Activated T-helper 2 cell treated with anti-CD3 and anti-CD28 coated beads, Interferon-gamma antibody, Interleukin-2, Interleukin-4, amounts not matched to agents 10 μg/mL and 5 μg/mL and 100 μg/mL, durations not matched to agents 14 hours and 24 hours and 36 hours (primary cell): ENCODE data around the gene HBD. TPM values are rescaled to one million over a fixed set of nuclear protein-coding genes. Genes with fewer than 3 reads are reported as not detected.

Experiments used
- DNase-seq: peaks from one replicate; pipeline ENCODE4 v3.0.0; 2021; ENCODE audit warnings: low spot score
- H3K27ac Mint-ChIP-seq: one replicate; pipeline ENCODE4 v1.8.0; 2021; ENCODE audit warnings: mixed read lengths
- H3K27me3 Mint-ChIP-seq: one replicate; pipeline ENCODE4 v1.8.0; 2021; ENCODE audit warnings: low read depth, mixed read lengths
- H3K36me3 Mint-ChIP-seq: one replicate; pipeline ENCODE4 v1.8.0; 2021; ENCODE audit warnings: low read depth, mixed read lengths
- H3K4me1 Mint-ChIP-seq: one replicate; pipeline ENCODE4 v1.8.0; 2021; ENCODE audit warnings: low read depth, mixed read lengths
- H3K4me3 Mint-ChIP-seq: one replicate; pipeline ENCODE4 v1.8.0; 2021; ENCODE audit warnings: low read depth, mild to moderate bottlenecking, moderate library complexity, mixed read lengths
- H3K9me3 Mint-ChIP-seq: one replicate; pipeline ENCODE4 v1.8.0; 2021; ENCODE audit warnings: mixed read lengths
- intact Hi-C: fragments of 100-400 bp; cut with micrococcal nuclease; formaldehyde crosslinking; loops from one replicate; pipeline ENCODE4 v1.15.1; 2023
- total RNA-seq: library from RNA; stranded (reverse); gene quantifications from 2 replicates; pipeline ENCODE4 v1.2.3, GENCODE V29; 2022

Gene HBD
- total RNA-seq, 1 donor from 2014 or later, result not detected

- Mint-ChIP-seq H3K4me1 (no peaks in the 10 kb centered on the region), H3K9me3 (no peaks in the 10 kb centered on the region), H3K27ac (no peak within 1 kb of the TSS), H3K36me3 (no peaks in the 10 kb centered on the region), H3K27me3 (no peaks in the 10 kb centered on the region), H3K4me3 (no peak within 1 kb of the TSS)
- no peak for DNase-seq
- intact Hi-C loops, result no loop called here
Measured at GRCh38 chr11:5226732-5227310, 7.5 kb downstream of the HBD start, which contains the start of gene HBB. HBB (minus strand) TSS chr11:5227071; CDS start chr11:5227021, 50 bp downstream.

DNA sequence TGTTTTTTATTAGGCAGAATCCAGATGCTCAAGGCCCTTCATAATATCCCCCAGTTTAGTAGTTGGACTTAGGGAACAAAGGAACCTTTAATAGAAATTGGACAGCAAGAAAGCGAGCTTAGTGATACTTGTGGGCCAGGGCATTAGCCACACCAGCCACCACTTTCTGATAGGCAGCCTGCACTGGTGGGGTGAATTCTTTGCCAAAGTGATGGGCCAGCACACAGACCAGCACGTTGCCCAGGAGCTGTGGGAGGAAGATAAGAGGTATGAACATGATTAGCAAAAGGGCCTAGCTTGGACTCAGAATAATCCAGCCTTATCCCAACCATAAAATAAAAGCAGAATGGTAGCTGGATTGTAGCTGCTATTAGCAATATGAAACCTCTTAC is 8.8 kb downstream of the HBD start:
- Mint-ChIP-seq H3K4me1 (no peaks in the 10 kb centered on the region), H3K4me3 (no peak overlapping the region), H3K36me3 (no peaks in the 10 kb centered on the region), H3K27ac (no peak overlapping the region), H3K9me3 (no peaks in the 10 kb centered on the region), H3K27me3 (no peaks in the 10 kb centered on the region)
- DNase-seq, result no peak
- intact Hi-C loops, result no loop called here

GRCh38 chr11:5224538-5225479 is 9.5 kb downstream of the HBD start:
- no peaks in the 10 kb centered on the region for H3K9me3 Mint-ChIP-seq
- no peaks in the 10 kb centered on the region for H3K36me3 Mint-ChIP-seq
- H3K27ac Mint-ChIP-seq, result no peak overlapping the region
- no peak overlapping the region for H3K4me3 Mint-ChIP-seq
- no peaks in the 10 kb centered on the region for H3K4me1 Mint-ChIP-seq
- H3K27me3 Mint-ChIP-seq, result no peaks in the 10 kb centered on the region
- DNase-seq, result no peak
- intact Hi-C loops, result no loop called here

DNA sequence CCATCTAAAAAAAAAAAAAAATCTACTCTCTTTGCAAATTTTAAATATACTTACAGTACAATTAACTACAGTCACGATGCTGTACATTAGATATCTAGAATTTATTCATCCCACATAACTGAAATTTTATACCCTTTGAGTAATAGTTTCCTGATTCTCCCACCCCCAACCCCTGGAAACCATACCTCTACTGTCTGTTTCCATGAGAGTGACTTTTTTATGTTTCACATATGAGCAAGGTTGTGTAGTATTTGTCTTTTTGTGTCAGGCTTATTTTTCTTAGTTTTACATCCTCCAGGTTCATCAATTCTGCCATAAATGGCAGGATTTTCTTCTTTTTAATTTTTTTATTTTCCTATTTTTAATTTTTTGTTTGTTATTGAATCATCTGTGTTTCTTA is 10.6 kb downstream of the HBD start:
- DNase-seq, result no peak
- H3K36me3 Mint-ChIP-seq, result no peaks in the 10 kb centered on the region
- peaks cover 3% of the 10 kb centered on the region for H3K9me3 Mint-ChIP-seq
- H3K4me1 Mint-ChIP-seq, result no peaks in the 10 kb centered on the region
- intact Hi-C loops, result no loop called here
- no peak overlapping the region for H3K4me3 Mint-ChIP-seq
- H3K27me3 Mint-ChIP-seq, result no peaks in the 10 kb centered on the region
- no peak overlapping the region for H3K27ac Mint-ChIP-seq

DNA sequence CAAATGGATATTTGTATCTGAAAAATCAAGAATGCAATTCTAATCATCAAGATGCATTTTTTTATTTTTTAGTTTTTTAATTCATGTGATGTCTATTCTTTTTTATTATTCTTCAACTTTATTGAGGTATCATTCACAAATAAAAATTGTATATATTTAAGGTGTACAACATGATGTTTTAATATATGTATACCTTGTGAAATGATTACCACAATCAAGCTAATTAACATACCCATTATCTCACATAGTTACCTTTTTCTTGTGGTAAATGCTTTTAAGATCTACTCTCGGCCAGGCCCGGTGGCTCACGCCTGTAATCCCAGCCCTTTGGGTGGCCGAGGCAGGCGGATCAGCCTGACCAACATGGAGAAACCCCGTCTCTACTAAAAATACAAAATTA is 11.1 kb downstream of the HBD start:
- Mint-ChIP-seq H3K36me3 (no peaks in the 10 kb centered on the region), H3K27me3 (no peaks in the 10 kb centered on the region), H3K4me1 (no peaks in the 10 kb centered on the region), H3K9me3 (peaks cover 3% of the 10 kb centered on the region), H3K4me3 (no peak overlapping the region), H3K27ac (no peak overlapping the region)
- no peak for DNase-seq
- intact Hi-C loops, result no loop called here

- Mint-ChIP-seq H3K9me3 (no peaks in the 10 kb centered on the region), H3K36me3 (no peaks in the 10 kb centered on the region), H3K27ac (no peak overlapping the region), H3K27me3 (no peaks in the 10 kb centered on the region), H3K4me1 (no peaks in the 10 kb centered on the region), H3K4me3 (no peak overlapping the region)
- intact Hi-C loops, result no loop called here
- no peak for DNase-seq
Measured at GRCh38 chr11:5210376-5210885, 23.9 kb downstream of the HBD start.

DNA sequence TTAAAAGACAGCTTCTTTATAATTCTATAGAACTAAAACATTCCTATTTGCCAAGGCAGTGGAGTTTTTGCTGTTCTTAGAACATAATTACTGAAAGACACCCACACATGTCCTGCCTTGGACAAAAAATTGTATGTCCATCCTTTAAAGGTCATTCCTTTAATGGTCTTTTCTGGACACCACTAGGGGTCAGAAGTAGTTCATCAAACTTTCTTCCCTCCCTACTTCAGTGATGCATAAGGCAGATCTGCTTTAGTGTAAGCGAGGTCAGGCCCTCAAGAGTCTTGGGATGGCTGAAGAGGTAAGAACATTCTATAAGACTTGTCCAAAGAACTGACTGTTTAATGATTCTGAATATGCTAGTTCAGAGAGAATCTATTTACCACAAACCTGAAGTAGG is 29.5 kb downstream of the HBD start:
- intact Hi-C loops, result loop anchor here (10.0 kb wide), 1 partner anchor 90 kb away; no protein-coding TSS in a partner anchor
- H3K4me3 Mint-ChIP-seq, result no peak overlapping the region
- H3K4me1 Mint-ChIP-seq, result no peaks in the 10 kb centered on the region
- DNase-seq, result no peak
- H3K36me3 Mint-ChIP-seq, result no peaks in the 10 kb centered on the region
- H3K27me3 Mint-ChIP-seq, result no peaks in the 10 kb centered on the region
- H3K27ac Mint-ChIP-seq, result no peak overlapping the region
- no peaks in the 10 kb centered on the region for H3K9me3 Mint-ChIP-seq

- Mint-ChIP-seq H3K27me3 (no peaks in the 10 kb centered on the region), H3K36me3 (no peaks in the 10 kb centered on the region), H3K27ac (no peak overlapping the region), H3K4me1 (no peaks in the 10 kb centered on the region), H3K4me3 (no peak overlapping the region), H3K9me3 (no peaks in the 10 kb centered on the region)
- intact Hi-C loops, result loop anchor here (10.0 kb wide), 1 partner anchor 91 kb away; no protein-coding TSS in a partner anchor
- DNase-seq, result no peak
Measured at GRCh38 chr11:5203366-5203765, 30.9 kb downstream of the HBD start.

- H3K9me3 Mint-ChIP-seq, result no peaks in the 10 kb centered on the region
- intact Hi-C loops, result loop anchor here (10.0 kb wide), 1 partner anchor 94 kb away; no protein-coding TSS in a partner anchor
- H3K4me1 Mint-ChIP-seq, result no peaks in the 10 kb centered on the region
- DNase-seq, result no peak
- H3K27ac Mint-ChIP-seq, result no peak within 1 kb of the TSS
- no peaks in the 10 kb centered on the region for H3K36me3 Mint-ChIP-seq
- H3K27me3 Mint-ChIP-seq, result no peaks in the 10 kb centered on the region
- H3K4me3 Mint-ChIP-seq, result no peak within 1 kb of the TSS
Measured at GRCh38 chr11:5200582-5200981, 33.7 kb downstream of the HBD start, which contains the start of gene OR51V1. OR51V1 (minus strand) TSS chr11:5200682; CDS start chr11:5200682, 0 bp downstream.

DNA sequence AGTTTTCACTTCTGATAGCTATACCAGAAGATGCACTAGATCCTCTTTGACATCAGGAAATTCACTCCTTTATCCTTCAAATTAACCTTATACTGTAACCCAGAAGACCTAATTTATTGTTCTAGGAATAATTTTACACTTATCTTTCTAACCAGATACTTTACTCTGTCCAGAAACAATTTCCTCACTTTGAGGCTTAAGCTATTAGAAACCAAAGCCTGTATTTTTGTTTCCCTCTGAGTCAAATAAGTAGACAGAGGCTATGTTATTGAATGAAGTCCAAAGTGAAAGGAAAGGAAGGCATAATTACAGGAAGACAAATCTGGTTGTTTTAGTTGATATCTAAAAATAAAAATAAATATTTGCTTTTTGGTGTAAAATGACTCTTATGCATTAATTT is 36.0 kb downstream of the HBD start:
- H3K4me1 Mint-ChIP-seq, result no peaks in the 10 kb centered on the region
- H3K27ac Mint-ChIP-seq, result no peak overlapping the region
- H3K27me3 Mint-ChIP-seq, result no peaks in the 10 kb centered on the region
- DNase-seq, result no peak
- intact Hi-C loops, result no loop called here
- no peak overlapping the region for H3K4me3 Mint-ChIP-seq
- peaks cover 2% of the 10 kb centered on the region for H3K9me3 Mint-ChIP-seq
- no peaks in the 10 kb centered on the region for H3K36me3 Mint-ChIP-seq

DNA sequence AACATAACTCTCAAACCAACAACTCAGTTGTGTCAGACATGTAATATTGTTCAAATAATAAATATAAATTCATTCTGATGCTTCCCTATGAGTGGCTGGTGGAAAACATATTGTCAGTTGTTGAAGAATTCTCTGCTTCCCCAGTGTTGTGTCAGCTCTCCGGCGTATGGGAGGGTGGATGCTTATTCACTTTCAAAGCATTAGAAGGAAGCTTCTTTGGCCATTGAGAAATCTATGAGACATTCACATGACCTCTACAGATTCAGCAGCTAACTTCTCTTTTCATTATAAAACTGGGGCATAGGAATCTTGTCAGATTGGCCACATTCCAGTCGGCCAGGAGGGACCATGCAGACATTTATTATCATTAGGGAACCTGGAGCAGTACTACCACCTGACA is 36.7 kb downstream of the HBD start:
- no peaks in the 10 kb centered on the region for H3K27me3 Mint-ChIP-seq
- no peak overlapping the region for H3K27ac Mint-ChIP-seq
- no peaks in the 10 kb centered on the region for H3K4me1 Mint-ChIP-seq

DNA sequence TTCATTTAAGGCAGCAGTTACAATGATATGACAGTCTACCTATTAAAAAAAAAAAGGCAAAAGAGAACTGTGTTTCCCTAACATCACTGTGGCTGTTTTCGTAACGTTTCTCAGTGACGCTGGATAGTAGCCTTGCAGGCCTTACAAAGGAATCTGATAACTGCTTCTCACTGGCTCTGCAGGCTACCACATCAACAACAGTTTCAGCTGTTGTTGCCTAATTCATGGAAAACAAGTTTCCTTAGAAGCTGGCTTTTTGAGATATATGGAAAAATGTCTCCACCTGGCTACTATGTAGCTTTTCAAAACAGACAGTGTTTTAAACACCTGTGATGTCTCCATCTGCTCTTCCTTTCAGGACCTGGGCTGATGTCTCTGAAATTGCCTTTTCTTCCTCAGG is 37.6 kb downstream of the HBD start:
- no peaks in the 10 kb centered on the region for H3K27me3 Mint-ChIP-seq
- intact Hi-C loops, result no loop called here
- DNase-seq, result no peak

More for the DNA sequence above, 36.7 kb downstream of the HBD start:
- Mint-ChIP-seq H3K4me3 (no peak overlapping the region), H3K9me3 (peaks cover 2% of the 10 kb centered on the region), H3K36me3 (no peaks in the 10 kb centered on the region)
- no peak for DNase-seq
- intact Hi-C loops, result no loop called here

DNA sequence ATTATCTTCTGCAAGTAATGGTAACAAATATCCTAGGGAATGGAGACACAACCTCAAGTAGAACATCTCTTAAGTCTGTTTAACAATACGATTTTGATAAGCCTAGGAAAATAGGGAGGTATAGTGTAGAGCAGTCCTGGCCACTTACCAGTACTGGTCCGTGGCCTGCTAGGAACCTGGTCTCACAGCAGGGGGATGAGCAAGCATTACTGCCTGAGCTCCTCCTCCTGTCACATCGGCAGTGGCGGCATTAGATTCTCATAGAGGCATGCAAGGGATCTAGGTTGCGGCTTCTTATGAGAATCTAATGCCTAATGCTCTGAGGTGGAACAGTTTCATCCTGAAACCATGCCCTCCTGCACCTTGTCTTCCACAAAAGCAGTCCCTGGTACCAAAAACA is 38.2 kb downstream of the HBD start:
- Mint-ChIP-seq H3K4me3 (no peak overlapping the region), H3K4me1 (no peaks in the 10 kb centered on the region), H3K27ac (no peak overlapping the region)

More for the DNA sequence above, 37.6 kb downstream of the HBD start:
- H3K4me3 Mint-ChIP-seq, result no peak overlapping the region
- no peak overlapping the region for H3K27ac Mint-ChIP-seq
- no peaks in the 10 kb centered on the region for H3K4me1 Mint-ChIP-seq
- peaks cover 2% of the 10 kb centered on the region for H3K9me3 Mint-ChIP-seq
- H3K36me3 Mint-ChIP-seq, result no peaks in the 10 kb centered on the region

More for the DNA sequence above, 38.2 kb downstream of the HBD start:
- no peaks in the 10 kb centered on the region for H3K36me3 Mint-ChIP-seq
- intact Hi-C loops, result no loop called here
- no peaks in the 10 kb centered on the region for H3K27me3 Mint-ChIP-seq
- H3K9me3 Mint-ChIP-seq, result peaks cover 2% of the 10 kb centered on the region
- no peak for DNase-seq
